GM20431 (cell line): ENCODE results near the gene MMP20.
"Not testable (repeated sequence)": the region's sequence is repeated elsewhere in the genome, so short reads cannot be mapped to it uniquely, and the experiment has no call there.

Source experiments
- in situ Hi-C: fragments of 300-500 bp; cut with MseI, MboI; formaldehyde crosslinking; loops from one replicate; pipeline ENCODE4 v1.15.0; 2020; ENCODE audit warnings: low sequenced_read_pairs; ENCODE audit not compliant: unreplicated experiment

The MMP20 gene, protein sequence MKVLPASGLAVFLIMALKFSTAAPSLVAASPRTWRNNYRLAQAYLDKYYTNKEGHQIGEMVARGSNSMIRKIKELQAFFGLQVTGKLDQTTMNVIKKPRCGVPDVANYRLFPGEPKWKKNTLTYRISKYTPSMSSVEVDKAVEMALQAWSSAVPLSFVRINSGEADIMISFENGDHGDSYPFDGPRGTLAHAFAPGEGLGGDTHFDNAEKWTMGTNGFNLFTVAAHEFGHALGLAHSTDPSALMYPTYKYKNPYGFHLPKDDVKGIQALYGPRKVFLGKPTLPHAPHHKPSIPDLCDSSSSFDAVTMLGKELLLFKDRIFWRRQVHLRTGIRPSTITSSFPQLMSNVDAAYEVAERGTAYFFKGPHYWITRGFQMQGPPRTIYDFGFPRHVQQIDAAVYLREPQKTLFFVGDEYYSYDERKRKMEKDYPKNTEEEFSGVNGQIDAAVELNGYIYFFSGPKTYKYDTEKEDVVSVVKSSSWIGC

DNA sequence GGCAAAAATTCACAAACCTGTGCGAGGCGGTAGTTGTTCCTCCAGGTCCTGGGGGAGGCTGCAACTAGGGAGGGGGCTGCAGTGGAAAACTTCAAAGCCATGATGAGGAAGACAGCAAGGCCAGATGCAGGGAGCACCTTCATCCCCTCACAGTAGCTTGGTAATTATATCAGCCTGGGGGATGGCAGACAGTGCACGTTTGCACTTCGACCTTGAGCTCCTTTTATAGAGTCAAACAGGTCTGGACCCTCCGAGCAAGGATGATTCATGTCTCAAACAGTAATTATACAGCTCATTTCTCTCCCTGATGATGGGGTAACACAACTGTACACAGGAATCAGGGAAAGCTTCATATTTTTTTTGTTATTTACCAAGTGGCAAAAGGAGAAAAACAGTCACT lies at the start of gene MMP20:
TSS of gene MMP20 (minus strand) at position 156 of the 400 bp plus-strand sequence. CDS start at position 143, 13 bp downstream.
- in situ Hi-C loops = no loop called here

DNA sequence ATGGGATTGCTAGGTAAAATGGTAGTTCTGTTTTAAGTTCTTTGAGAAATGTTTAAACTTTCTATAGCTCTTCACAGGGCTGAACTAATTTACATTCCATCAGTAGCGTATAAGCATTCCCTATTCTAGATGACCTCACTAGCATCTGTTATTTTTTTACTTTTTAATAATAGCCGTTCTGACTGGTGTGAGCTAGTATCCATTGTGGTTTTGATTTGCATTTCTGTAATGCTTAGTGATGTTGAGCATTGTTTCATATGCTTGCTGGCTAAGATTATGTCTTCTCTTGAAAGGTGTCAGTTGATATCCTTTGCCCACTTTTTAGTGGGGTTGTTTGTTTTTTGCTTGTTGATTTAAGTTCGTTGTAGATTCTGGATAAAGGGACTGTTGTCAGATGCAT lies 44.5 kb upstream of the MMP20 start:
- in situ Hi-C loops = no loop called here

DNA sequence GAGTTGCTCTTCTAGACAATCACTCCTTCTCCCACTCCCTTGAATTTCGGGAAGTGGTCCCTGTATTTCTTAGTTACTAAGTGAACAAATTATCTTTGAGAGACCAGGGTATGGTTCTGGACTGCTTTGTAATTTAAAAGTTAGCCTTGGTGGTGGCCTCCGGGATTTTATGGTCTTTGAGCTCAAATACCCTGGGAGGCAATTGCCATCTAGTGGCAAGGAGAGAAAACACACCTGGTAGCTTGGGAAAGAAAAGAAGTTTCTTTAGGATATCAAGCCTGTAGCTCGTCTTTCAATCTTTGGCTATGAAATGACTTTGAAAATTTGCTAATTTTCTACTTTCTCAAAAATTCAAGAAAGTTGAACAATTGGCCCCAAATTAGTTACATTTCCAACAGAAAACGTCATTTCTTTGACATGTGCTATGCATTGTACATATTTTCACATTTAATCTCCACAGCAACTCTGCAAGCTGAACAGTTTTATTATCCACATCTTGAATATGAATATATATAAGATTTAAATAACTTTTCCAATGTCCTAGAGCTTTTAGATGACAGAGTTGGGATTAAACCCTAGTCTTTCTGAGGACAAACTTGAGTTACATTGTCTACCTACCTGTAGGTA lies 41.3 kb upstream of the MMP20 start:
- in situ Hi-C loops = no loop called here

DNA sequence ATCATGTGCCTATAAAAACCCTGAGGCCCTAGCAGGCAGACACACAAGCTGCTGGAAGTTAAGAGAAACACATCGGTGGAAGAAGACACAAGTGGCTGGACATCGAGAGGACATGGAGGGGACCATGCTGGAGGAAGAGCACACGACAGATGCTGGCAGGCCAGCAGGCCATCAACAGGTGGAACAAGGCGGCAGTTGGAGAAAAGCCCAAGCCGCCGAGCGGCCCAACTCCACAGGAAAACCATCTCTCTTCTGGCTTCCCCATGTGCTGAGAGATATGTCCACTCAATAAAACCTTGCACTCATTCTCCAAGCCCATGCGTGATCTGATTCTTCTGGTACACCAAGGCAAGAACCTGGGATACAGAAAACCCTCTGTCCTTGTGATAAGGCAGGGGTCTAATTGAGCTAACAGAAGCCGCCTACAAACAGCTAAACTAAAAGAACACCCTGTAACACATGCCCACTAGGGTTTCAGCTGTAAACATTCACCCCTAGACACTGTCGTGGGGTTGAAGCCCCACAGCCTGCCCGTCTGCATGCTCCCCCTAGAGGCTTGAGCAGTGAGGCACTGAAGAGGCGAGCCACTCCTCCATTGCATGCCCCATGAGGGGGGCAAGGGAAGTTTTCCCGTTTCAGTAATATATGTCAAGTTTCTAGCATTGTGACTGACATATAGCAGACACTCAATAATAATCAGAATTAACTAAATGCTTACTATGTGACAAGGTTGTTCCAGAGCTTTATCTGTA lies 39.0 kb upstream of the MMP20 start:
- in situ Hi-C loops = no loop called here

DNA sequence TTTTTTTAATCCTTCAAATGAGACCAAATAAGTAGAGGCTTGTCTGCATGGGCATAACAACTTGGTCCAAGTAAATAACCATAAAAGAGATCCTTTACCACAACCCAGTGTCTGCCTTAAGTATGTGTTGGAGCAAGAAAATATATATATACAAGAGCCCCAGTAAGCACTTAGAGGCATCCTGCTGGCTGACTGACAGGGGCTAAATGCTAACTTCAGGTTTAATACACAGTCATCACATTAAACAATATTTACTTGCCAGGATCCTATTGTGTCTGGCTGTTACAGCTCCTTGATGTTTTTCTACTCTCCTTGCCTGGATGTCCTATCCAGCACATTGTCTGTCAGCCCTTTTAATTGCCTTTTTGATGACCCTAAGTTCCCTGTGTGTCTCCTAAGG lies 37.5 kb upstream of the MMP20 start:
- in situ Hi-C loops = no loop called here

DNA sequence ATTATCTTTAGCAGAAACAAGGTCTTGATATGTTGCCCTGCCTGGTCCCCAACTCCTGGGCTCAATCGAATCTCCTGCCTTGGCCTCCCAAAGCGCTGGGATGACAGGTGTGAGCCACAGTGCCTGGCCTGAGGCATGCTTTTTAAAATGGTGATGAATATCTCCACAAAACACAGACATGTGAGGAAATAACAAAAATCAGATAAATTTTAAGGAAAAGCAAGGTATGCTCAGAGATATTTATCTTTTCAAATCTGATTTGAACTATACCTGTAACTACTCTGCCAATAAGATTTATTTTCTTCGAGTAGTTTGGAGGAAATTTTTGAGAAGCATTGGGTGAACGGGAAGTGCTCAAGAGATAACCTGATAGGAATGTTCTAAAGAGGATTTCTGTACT lies 35.9 kb upstream of the MMP20 start:
- in situ Hi-C loops = no loop called here

DNA sequence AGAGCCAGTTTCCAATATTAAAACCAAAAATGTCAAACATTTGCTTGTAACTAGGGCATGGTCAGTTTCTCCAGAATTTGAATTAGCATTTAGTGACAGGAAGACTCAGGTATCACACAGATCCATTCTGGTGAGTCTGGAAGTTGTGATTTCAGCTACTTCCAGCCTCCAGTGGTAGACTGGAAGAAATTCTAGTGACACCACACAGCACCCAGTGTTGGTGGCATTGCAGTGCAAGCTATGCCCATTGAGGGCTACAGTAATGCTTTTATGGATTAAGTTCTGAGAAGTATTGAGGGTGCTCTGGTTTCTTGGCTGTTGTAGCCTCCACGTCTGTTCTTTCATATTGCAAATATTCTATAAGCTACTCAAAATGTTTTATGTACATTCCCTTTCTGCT lies 31.4 kb upstream of the MMP20 start:
- in situ Hi-C loops = no loop called here

DNA sequence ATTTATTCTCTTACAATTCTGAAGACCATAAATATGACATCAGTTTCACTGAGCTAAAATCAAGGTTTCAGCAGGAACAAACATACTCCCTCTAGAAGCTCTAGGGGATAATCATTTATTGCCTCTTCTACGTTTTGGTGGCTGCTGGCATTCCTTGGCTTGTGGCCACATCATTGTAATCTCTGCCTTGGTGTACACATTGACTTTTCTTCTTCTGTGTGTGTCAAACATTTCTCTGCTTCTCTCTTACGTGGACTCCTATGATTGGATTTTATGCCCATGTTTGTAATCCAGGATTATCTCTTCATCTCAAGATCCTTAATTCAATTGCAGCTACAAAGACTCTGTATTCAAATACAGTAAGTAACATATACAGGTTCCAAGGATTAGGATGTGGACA lies 30.4 kb upstream of the MMP20 start:
- in situ Hi-C loops = no loop called here

DNA sequence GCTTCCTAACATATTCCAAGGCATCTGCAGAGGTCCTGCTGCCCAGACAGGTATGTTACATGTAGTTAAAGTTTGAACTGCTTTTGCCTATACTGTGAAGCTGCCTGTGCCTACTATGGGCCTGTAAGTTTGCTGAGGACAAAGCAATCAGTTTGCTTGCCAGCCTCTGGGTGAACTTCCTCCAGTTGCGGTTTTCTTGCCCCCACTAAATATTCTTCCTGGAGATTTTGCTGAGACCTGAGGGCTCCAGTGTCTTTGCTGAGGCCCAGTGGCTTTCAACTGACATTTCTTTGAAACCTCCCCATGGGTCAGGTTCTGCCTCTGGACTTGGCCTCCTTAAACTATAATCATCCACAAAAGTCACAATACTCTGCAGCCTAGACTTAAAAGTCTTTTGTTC lies 29.6 kb upstream of the MMP20 start:
- in situ Hi-C loops = no loop called here

DNA sequence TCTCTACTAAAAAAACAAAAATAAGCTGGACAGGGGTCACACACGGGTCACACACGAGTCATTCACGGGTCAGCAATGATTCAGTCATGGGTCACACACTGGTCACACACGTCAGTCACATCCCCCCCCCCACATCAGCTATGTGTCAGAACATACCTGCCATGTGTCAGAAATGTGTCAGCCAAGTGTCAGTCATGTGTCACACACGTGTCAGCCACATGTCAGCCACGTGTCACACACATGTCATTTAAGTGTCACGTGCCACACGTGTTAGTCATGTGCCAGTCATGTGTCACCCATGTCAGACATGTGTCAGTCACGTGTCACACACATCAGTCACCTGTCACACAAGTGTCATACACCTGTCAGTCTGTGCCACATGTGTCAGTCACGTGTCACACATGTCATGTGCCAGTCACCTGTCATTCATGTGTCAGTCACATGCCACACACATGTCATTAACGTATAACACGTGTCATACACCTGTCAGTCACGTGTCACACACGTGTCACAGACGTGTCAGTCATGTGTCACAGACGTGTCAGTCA lies 28.7 kb upstream of the MMP20 start:
- in situ Hi-C loops = no loop called here

DNA sequence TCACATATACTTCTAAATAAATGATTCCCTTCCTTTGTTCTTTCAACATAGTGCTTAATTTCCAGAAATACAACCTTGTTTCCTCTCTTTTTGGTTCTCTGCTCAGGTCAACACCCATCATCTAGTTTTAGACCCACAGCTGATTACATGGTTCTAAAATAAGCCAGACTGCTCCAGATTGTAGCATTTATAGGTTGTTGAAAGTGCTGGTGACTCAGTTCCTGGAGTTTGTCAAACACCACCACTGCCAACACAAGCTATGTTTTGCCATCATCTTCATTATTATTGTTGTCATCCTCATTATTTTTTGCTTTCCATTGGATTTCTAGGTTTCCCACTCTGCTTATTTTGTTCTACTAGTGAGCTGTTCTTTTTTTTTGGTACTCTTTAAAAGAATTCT lies 22.3 kb upstream of the MMP20 start:
- in situ Hi-C loops = no loop called here

DNA sequence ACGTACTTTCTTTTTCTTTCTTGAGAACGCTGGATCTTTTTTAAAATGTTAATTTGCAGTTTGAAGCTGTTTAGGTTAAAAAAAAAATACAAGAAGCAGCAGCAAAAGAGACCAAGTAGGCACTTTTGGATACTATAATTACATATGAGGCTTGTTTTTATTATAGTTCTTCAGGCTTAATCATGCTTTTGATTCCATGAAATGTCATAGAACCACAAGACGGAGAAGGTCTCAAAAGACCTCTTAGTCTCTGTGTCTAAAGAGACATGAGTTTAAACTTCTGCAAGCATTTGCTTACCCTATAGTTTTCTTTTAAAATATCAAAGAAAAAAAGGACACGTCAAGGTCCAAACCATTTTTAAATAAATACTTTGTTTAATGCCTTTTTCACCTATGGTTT lies 18.8 kb upstream of the MMP20 start:
- in situ Hi-C loops = no loop called here

DNA sequence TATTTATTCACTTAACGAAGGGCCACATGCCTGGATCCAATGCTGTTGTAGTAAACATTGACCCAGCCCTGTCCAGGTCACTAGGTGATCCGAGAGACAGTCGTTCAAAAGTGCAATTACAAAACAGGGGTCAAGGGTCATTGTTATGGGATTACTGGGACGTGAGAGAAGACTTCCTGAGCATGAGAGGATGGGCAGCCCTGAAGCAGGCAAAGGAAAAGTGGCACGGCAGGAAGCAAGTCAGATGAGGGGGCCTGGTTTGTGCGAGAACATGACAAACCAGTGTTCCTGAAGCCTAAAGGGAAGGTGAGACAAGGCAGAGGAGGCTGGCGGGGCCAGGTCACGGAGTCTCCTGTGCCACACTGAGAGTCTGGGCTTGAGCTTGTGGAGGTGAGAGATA lies 15.8 kb upstream of the MMP20 start:
- in situ Hi-C loops = no loop called here

DNA sequence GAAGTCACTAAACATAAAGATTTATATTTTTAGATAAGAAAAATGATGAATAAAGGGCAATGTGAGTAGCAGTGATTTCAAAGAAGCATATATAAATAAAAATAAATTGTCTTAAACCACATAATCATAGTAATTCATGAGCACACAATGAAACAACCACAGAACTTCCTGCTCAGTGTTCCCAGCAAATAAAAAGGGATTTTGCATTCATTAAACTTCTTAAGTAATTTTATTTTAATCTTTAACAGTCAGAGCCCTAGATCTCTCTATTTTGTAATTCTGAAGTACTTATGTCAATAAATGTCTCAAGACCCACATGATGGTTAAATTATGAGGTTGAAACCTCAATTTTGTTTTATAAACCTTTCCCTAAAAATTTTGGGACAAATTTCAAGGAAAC lies 14.5 kb upstream of the MMP20 start:
- in situ Hi-C loops = no loop called here

DNA sequence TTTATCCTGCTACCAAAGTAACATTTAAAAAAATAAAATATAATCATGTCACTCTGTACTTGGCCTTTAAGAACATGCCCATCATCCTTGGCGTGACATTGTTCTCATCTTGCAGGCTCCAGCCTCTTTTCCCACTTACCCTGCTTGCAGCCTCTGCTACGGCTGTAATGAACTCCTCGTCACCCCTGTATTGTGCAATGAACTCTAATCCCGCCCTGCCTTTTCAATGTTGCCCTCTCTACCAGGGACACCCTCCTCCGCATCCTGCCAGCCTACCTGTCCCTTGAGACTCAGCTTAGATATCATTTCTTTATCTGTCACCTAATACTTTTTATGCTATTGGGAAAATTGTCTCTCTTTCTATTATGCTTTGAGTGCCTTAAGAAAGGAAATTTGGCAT lies 12.6 kb upstream of the MMP20 start:
- in situ Hi-C loops = no loop called here

DNA sequence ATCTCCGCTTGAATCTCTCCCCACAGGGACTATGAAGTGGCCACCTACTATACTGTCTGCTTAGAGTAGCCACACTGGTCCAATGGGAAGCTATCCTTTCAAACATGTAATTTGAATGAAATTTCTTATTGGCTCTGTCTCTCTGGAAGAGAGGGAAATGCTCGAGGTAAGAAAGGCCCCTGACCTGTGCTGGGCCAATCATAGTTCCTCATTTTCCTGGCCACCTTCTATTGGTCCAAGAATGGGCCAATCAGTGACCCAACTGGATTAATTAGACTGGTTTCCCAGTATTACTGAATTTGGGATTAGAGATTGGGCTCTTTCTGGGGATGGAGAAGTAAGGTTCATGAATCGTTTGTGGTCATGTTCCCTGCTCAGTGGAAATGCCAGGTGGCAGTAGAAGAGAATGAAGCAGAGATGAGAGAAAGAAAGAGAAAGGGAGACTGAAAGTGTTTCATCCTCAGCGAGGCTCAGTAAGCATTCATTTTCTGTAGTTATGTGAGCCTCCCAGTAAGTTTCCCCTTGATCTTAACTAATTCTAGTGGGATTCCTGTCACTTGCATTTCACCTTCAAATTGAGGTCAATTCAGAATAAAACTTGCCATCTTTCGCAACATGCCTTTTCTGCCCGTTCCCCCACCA lies 8.4 kb upstream of the MMP20 start:
- in situ Hi-C loops = no loop called here

DNA sequence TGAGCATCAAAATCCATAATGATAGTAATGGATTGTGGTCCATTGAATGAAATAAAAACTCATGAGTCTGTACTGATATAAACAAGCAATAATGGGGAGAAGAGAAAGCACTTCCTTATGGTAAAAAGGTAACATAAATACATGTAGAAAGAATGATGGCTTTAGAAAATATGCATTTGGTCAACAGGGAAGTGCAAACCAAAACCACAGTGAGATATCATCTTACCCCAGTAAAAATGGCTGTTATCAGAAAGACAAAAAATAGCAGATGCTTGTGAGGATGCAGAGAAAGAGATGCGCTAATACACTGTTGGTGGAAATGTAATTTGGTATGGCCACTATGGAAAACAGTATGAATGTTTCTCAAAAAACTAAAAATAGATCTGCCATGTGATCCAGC lies 6.9 kb upstream of the MMP20 start:
- in situ Hi-C loops = no loop called here

DNA sequence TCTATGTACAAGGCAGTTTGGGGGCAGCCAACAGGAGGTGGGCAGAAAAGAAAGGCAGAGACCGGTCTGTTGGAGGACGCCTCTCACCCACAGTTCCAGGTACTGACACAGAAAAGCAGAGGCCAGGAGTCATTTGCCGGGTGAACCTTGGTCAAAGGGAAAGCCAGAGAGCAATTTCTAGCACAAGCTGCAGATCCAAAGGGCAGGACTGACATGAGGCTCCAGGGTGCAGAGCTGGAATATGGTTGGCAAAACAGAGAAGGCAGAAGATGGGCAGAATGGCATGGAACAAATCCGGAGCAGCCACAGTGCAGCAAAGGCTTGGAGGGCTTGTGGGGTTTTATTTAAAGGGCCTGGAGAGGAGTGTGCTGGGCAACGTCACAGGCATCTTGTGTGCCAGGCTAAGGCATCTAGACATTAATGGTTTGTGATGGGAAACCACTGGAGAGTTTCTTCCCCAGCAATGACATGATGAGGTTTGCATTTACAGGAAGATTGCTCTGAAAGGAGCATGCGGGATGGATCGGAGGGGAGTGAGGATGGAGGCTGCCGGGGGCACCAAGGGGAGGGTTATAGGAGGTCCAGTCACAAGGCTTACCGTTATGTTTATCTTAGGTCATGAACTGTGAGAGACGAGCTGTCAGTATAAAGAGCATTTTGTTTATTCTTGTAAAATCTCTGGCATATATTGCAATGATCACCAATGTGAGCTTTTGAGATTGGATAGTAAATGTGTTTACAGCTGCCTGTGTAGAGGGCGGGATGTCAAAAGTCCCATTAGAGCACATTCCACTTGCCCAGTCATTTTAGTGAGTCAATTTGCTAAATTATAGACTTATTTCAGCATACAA lies 5.7 kb upstream of the MMP20 start:
- in situ Hi-C loops = no loop called here

DNA sequence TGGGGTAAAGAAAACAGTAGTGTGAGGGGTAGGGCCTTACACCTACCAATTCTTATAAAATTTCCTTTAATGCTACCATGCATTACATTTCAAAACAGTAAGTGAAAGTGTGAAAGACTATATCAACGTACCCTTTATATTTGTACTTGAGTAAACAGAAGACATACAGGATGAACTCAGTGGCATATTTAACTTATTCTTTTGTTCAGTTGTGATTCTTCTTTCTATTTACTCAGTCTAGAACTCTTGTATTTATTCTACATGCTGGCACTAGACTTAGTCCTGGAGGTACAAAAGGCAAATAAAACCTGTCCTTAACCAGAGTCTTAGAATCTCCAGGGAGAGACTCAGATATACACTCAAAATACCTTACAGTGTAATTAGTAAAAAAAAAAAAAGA lies 4.8 kb upstream of the MMP20 start:
- in situ Hi-C loops = not testable (repeated sequence)
